SHP77 treated with DMSO at 0.1 percent for 48 hours (cell line): ENCODE data around the gene FAM120A.

Experiments
- DNase-seq: peaks from one replicate; lab custom pipeline; 2025; lab: John Stamatoyannopoulos, UW

The FAM120A gene

GRCh38 chr9:93595861-93596365 lies 144.4 kb downstream of the FAM120A start:
- no peak for DNase-seq

GRCh38 chr9:93596399-93596798 lies 144.9 kb downstream of the FAM120A start:
- no peak for DNase-seq

DNA sequence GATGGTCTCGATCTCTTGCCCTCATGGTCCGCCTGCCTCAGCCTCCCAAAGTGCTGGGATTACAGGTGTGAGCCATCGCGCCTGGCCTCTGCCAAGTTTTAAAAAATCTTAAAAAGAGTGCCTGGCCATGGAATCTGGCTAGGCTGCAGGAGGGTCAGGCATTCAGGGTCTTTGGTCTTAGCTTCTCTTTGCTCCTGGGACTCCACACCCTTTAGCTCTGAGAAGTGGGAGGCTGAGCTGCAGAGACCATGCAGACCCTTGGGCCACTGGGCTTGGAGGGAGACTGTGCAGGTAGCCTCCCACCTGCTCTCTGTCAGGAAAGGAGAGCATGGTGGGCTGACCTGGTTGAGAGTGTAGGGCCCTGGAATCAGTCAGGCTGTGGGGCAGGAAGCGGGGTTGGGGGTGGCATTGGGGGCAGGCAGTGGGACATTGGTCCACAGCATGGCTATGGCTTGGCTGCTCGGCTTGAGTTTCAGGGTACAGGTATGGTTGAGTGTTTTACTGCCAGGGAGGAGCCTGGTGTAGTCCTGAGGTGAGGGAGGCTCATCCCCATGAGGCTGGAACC lies 145.7 kb downstream of the FAM120A start:
- DNase-seq = no peak

- DNase-seq = no peak
Observed at GRCh38 chr9:93597871-93598646, 146.6 kb downstream of the FAM120A start.

DNA sequence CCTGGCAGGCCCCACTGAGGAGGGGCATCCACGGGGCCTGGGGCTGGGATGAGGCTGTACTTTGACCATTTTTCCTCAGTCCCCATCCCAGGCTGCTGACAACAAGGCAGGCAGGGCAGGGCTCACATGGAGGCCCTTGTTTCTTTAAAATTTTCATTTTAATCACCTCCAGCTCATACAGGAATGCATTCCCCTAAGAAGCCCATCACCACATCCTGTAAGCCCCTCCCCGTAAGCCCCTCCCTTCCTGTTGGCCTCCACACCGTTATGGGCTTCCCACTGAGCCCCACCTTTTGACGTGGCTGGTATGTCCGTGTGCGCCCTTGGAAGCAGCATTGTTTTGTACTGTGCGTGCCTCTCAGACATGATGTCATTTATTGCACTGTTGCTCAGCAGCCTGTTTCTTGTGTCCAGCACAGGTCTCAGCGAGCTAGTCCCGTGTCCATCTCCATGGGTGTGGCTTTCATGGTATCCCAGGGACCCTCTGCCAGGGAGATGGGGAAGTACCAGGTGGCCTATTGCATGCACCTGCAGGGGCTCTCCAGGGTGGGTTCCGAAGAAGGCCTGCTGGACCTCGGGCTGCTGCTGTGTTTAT lies 147.3 kb downstream of the FAM120A start:
- no peak for DNase-seq

DNA sequence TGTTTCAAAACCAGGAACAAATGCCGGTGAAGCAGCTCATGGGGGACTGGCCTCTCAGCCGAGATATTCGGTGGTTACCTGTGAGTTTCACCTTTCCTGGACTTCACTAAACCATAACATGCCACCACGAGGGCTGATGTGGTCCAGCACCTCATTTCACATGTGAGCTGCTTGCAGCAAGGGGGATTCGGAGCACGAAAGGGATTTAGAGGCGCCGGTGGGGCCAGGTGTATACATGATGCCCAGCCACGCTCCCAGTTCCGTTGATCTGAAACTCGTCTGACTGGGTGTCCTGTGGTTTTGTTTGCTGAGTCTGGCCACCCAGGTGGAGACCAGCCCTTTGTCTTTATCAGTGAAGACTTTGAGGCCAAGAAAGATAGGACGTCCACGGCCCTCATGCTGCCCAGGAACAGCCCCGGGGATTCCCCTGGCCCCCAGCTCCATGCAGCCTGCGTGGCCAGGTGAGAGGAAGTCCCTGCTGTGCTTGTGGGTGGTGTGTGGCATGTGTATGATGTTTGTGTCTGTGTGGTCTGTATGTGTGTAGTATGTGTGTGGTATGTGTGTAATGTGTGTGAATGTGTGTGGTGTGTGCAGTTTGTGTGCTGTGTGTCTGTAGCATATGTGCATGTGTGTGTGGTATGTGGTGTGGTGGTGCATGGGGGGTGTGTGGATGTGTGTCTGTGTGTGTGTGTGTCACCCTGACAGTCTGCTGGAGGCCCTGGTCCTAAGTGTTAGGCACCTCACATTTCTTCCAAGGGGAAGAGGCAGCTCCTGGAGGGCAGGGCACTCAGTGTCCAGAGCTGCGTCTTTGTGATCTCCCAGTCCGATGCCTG lies 148.3 kb downstream of the FAM120A start:
- DNase-seq = no peak

GRCh38 chr9:93600504-93600903 lies 149.0 kb downstream of the FAM120A start:
- DNase-seq = no peak

DNA sequence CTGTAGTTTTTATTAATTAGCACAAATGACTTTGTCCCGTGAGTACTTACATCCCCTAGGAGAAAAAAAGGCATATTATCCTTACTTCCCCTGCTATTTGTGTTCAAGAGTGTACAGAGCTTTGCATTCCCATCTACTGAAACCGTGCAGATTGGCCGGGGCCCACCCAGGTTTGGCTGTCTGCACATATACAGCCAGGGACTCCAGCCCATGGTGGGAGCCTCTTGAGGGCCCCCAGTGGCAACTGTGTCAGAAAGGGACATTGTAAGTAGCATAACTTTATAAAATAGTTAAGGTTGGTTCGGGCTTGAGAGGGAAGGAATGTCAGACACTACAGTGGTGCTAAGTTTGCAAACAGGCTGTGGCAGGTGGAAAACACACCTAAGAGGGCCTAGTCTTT lies 149.6 kb downstream of the FAM120A start:
- no peak for DNase-seq

- no peak for DNase-seq
Observed at GRCh38 chr9:93601666-93602065, 150.2 kb downstream of the FAM120A start.

- DNase-seq = no peak
Observed at GRCh38 chr9:93603011-93603410, 151.5 kb downstream of the FAM120A start.

GRCh38 chr9:93603906-93604326 lies 152.4 kb downstream of the FAM120A start:
- no peak for DNase-seq

GRCh38 chr9:93606187-93606586 lies 154.7 kb downstream of the FAM120A start:
- no peak for DNase-seq

DNA sequence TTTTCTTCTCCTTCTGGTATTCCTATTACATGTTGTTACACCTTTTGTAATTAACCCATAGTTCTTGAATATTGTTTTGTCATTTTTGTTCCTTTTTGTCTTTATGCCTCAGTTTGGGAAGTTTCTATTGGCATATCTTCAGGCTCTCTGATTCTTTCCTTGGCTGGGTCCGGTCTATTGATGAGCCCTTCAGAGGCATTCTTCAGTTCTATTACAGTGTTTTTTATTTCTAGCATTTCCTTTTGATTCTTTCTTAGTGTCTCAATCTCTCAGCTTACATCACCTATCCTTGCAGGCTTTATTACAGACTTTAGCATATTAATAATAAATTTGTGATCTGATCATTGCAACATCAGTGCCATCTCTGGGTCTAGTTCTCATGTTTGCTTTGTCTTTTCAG lies 158.7 kb downstream of the FAM120A start:
- DNase-seq = no peak

- no peak for DNase-seq
Observed at GRCh38 chr9:93612052-93612795, 160.7 kb downstream of the FAM120A start.

DNA sequence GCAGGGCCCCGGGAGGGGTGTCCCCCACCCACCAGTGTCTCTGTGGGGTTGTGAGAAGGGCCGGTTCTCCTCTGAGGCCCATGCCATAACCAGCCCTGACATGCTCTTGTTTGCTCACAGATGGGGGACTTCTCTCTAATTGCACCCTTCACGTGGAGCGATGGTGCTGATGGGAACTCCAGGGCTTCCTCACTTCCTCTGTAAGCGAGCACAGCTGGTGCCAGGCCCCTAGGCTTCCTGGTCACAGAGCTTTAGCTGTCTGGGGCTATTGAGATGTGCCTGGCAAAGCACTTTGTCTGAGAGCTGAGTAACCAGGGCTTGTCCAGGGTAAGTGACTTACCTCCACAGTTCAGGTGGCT lies 161.3 kb downstream of the FAM120A start:
- DNase-seq = no peak

GRCh38 chr9:93613174-93613573 lies 161.7 kb downstream of the FAM120A start:
- DNase-seq = no peak

DNA sequence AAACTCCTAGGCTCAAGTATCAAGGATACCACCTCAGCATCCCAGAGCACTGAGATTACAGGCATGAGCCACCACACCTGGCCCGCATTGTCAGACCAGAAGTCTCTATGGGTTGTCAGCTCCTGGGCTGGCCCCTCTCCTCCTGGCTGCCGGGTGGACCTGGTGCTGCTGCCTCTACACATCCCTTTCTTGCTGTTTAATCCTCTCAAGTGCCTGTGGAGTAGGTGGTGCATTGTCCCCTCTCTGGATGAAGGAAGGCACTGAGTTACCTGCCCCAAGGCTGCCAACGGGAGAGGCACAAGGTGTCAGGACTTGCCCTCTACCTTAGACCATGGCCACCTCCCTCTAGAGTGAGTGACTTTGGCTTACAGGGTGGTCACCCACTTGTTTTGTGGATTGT lies 162.3 kb downstream of the FAM120A start:
- DNase-seq = no peak

DNA sequence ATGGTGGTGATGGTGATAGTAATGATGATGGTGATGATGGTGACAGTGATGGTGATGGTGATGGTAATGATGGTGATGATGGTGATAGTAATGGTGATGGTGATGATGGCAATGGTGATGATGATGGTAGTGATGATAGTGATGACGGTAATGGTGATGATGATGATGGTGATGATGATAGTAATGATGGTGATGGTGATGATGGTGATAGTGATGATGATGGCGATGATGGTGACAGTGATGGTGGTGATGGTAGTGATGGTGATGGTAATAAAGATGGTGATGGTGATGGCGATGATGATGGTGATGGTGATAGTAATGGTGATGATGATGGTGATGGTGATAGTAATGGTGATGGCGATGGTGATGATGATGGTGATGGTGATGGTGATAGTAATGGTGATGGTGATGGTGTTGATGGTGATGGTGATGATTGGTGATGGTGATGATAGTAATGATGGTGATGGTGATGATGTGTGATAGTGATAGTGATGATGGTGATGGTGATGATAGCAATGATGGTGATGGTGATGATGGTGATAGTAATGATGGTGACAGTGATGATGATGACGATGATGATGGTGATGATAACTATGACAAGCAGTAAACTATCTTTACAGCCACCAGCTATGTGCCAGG lies 163.5 kb downstream of the FAM120A start:
- no peak for DNase-seq
